SK-MEL-5 (cell line): ENCODE data around the gene IFNG-AS1. TPM values are rescaled to one million over a fixed set of nuclear protein-coding genes. Genes with fewer than 3 reads are reported as not detected.
A peak's percentile ranks its signal among the peaks of the same experiment; 100 is the strongest.

ENCODE experiments used
- DNase-seq: peaks from one replicate; pipeline ENCODE4 v3.0.0-alpha.2; 2016; ENCODE audit warnings: low read depth, low spot score
- in situ Hi-C: cut with HindIII; loops from 2 replicates; pipeline ENCODE4 v1.10.0; 2016; ENCODE audit warnings: low sequenced_read_pairs, high pct_unique_total_duplicates, low pct_unique_long_range_greater_than_20kb
- small RNA-seq, 2 experiments: library from RNA; depleted of rRNA; stranded (forward); fragments of <200 nt; gene quantifications; one replicate each; pipeline ENCODE3, GENCODE V24; 2014
- total RNA-seq: library from RNA; depleted of rRNA; stranded (reverse); fragments of >200 nt; shearing (Covaris generic); gene quantifications from 2 replicates; pipeline ENCODE4 v1.2.3, GENCODE V29; 2014; rRNA removed

Gene IFNG-AS1
- total RNA-seq, 1 experiment from 2014 or later, result not detected

GRCh38 chr12:68067762-68068376, 78.6 kb downstream of the IFNG-AS1 start:
- in situ Hi-C loops, result no loop called here
- peak; percentile 30 for DNase-seq

- no peak for DNase-seq
- in situ Hi-C loops, result no loop called here
Observed at GRCh38 chr12:68069275-68069674, 80.0 kb downstream of the IFNG-AS1 start.

Small RNA genes lying within 50 kb of the gene (small RNA-seq; reads per million reads assigned to genes)
- 0 reads per million in 2 experiments for gene AC005294.1
- 0 reads per million in 2 experiments for gene RPL39P28

Other genes starting within 250 kb of the IFNG-AS1 start
- not detected in 2 replicates for gene IFNG, start 170.3 kb downstream of the IFNG-AS1 start, total RNA-seq
- not detected in 2 replicates for gene IL26, start 236.4 kb downstream of the IFNG-AS1 start, total RNA-seq